K562 (cell line): Measurements from ENCODE around the gene GCC1. TPM values are rescaled to one million over a fixed set of nuclear protein-coding genes. Genes with fewer than 3 reads are reported as not detected.

Experiments used
- BDP1 ChIP-seq: IDR thresholded peaks from 3 replicates; pipeline ENCODE4 v1.6.1; 2011; ENCODE audit not compliant: insufficient read length, insufficient read depth
- CBFA2T2 ChIP-seq: fragments of 450-650 bp; conservative IDR thresholded peaks from 2 replicates; pipeline ENCODE4 v1.6.1; 2017; ENCODE audit warnings: mild to moderate bottlenecking
- CBFA2T3 ChIP-seq: fragments of 450-650 bp; IDR thresholded peaks from 2 replicates; pipeline ENCODE4 v1.6.1; 2017
- DEAF1 ChIP-seq: fragments of 450-650 bp; formaldehyde crosslinking; IDR thresholded peaks from 2 replicates; pipeline ENCODE4 v1.4.0; 2020; ENCODE audit warnings: mild to moderate bottlenecking, moderate library complexity
- FOXP1 ChIP-seq: sonication (generic); formaldehyde crosslinking; IDR thresholded peaks from 2 replicates; pipeline ENCODE4 v1.8.0; 2022; ENCODE audit warnings: mild to moderate bottlenecking, missing genetic modification reagents
- GABPB2 ChIP-seq: fragments of 250-450 bp; sonication (Bioruptor Pico); conservative IDR thresholded peaks from 2 replicates; pipeline ENCODE4 v1.5.1; 2021; ENCODE audit warnings: mild to moderate bottlenecking
- HCFC1 ChIP-seq: IDR thresholded peaks from 2 replicates; pipeline ENCODE4 v1.6.1; 2012; ENCODE audit warnings: low read depth, low read length, improper control_type of control experiment
- HNRNPK ChIP-seq: fragments of 200-400 bp; formaldehyde crosslinking; IDR thresholded peaks from one replicate; pipeline ENCODE4 v1.6.1; 2018; ENCODE audit warnings: mild to moderate bottlenecking, low read depth, low read length; ENCODE audit not compliant: poor library complexity, severe bottlenecking
- MCM5 ChIP-seq: fragments of 450-650 bp; IDR thresholded peaks from 2 replicates; pipeline ENCODE4 v1.6.1; 2016; ENCODE audit warnings: low read depth
- MEF2A ChIP-seq: IDR thresholded peaks from 2 replicates; pipeline ENCODE4 v1.6.1; 2011; ENCODE audit warnings: low read depth, mild to moderate bottlenecking, low read length, moderate library complexity; ENCODE audit not compliant: control insufficient read depth
- NFIC ChIP-seq: fragments of 450-650 bp; IDR thresholded peaks from 2 replicates; pipeline ENCODE4 v1.6.1; 2017; ENCODE audit warnings: mild to moderate bottlenecking, inconsistent platforms
- PRMT5 ChIP-seq: sonication (generic); formaldehyde crosslinking; IDR thresholded peaks from 2 replicates; pipeline ENCODE4 v1.5.0; 2020; ENCODE audit warnings: missing genetic modification reagents
- RB1 ChIP-seq: fragments of 450-650 bp; IDR thresholded peaks from 2 replicates; pipeline ENCODE4 v1.6.1; 2017; ENCODE audit warnings: low read depth, mild to moderate bottlenecking
- TRIM24 ChIP-seq, 2 experiments: fragments of 450-650 bp; IDR thresholded peaks; 2 replicates each; pipeline ENCODE4 v1.6.1; 2016
- ZEB2 ChIP-seq: fragments of 450-650 bp; IDR thresholded peaks from 2 replicates; pipeline ENCODE4 v1.6.1; 2016
- ZNF639 ChIP-seq, 2 experiments: fragments of 200-800 bp in 1 of 2; sonication (Bioruptor generic) in 1 of 2; sonication (generic) in 1 of 2; formaldehyde crosslinking in 1 of 2; IDR thresholded peaks in 1 of 2; conservative IDR thresholded peaks in 1 of 2; 2 replicates each; pipeline versions ENCODE4 v1.5.0 to v1.6.1; 2016 to 2020; ENCODE audit warnings: missing compliant biosample characterization in 1 of 2, missing genetic modification characterization in 1 of 2, missing genetic modification reagents in 1 of 2
- ZNF717 ChIP-seq: fragments of 250-450 bp; sonication (Bioruptor Pico); IDR thresholded peaks from 2 replicates; pipeline ENCODE4 v1.5.0; 2021
- polyA plus RNA-seq, 8 experiments: library from polyadenylated mRNA; depleted of rRNA in 4 of 8; stranded (reverse) in 5 of 8; unstranded in 3 of 8; fragments of >200 nt; fragmentation: Nextera tagmentation in 2 of 8; fragmentation: Illumina TruSeq in 1 of 8; extraction: Ambion mirVana in 2 of 8; extraction: Trizol in 1 of 8; gene quantifications; 2 replicates each; pipeline versions ENCODE4 v1.2.1 to v1.2.3, GENCODE V29; 2011 to 2014; ENCODE audit warnings: inconsistent platforms in 1 of 8, missing spikeins in 1 of 8
- total RNA-seq, 7 experiments: library from RNA; depleted of rRNA in 6 of 7; stranded (reverse); fragments of >200 nt in 6 of 7; fragmentation: Illumina TruSeq in 2 of 7; extraction: Trizol in 2 of 7; gene quantifications; 2 replicates each; pipeline versions ENCODE4 v1.2.1 to v1.2.3, GENCODE V29; 2011 to 2021; ENCODE audit warnings: low replicate concordance in 1 of 7
- TF ChIP-seq, protein P1 (sequence below): fragments of 250-450 bp; sonication (Bioruptor Pico); IDR thresholded peaks from 2 replicates; pipeline ENCODE4 v1.4.0; 2020; ENCODE audit warnings: mild to moderate bottlenecking

The GCC1 gene
- total and polyA plus RNA-seq, 9 of the 15 experiments (the other 6 are each of a cell fraction or from before 2014, with no cell fraction given) = 1.9 to 19.8 (median 10.9) TPM

GRCh38 chr7:127588697-127589482, 3.5 kb upstream of the GCC1 start (continued):
- TF ChIP-seq RB1 (peak; percentile 41; the same call in 1 of the 2 replicates), HNRNPK (no peak), FOXP1 (CRISPR knock-in tag) (no peak), HCFC1 (0 out of 2 replicates have a peak, but pooled peaks have one; percentile 15), NFIC (no peak), ZNF639 (CRISPR knock-in tag; conservative IDR thresholded peaks at IDR 0.05 in 1 of 2, IDR thresholded peaks at IDR 0.05 in 1 of 2) (0 out of 4 replicates have a peak, but pooled peaks of 1 of the 2 experiments have one; percentile 4), BDP1 (no peak), GABPB2 (CRISPR knock-in tag) (no peak), ZNF717 (CRISPR knock-in tag) (no peak), TRIM24 (IDR thresholded peaks at IDR 0.05) (no peak), ZEB2 (peak; percentile 98), MEF2A (no peak), MCM5 (no peak), CBFA2T2 (no peak), DEAF1 (CRISPR knock-in tag) (no peak), CBFA2T3 (peak; percentile 39; the same call in 1 of the 2 replicates), PRMT5 (CRISPR knock-in tag) (no peak)
- TF ChIP-seq, protein P1, sequence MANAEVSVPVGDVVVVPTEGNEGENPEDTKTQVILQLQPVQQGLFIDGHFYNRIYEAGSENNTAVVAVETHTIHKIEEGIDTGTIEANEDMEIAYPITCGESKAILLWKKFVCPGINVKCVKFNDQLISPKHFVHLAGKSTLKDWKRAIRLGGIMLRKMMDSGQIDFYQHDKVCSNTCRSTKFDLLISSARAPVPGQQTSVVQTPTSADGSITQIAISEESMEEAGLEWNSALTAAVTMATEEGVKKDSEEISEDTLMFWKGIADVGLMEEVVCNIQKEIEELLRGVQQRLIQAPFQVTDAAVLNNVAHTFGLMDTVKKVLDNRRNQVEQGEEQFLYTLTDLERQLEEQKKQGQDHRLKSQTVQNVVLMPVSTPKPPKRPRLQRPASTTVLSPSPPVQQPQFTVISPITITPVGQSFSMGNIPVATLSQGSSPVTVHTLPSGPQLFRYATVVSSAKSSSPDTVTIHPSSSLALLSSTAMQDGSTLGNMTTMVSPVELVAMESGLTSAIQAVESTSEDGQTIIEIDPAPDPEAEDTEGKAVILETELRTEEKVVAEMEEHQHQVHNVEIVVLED (CRISPR knock-in tag) = 0 out of 2 replicates have a peak, but pooled peaks have one; percentile 27
